Thyroid gland (tissue), 4 donors: Measurements from ENCODE around the gene SIL1. TPM values are rescaled to one million over a fixed set of nuclear protein-coding genes. Genes with fewer than 3 reads are reported as not detected.
A peak's percentile ranks its signal among the peaks of the same experiment; 100 is the strongest.

Experiments
- DNase-seq, 2 donors: peaks; one replicate each; pipeline ENCODE4 v3.0.0-alpha.2; 2019
- H3K27ac ChIP-seq, 3 donors: fragments of 200-600 bp; sonication (generic); 1 replicate in 2 of 3; 2 replicates in 1 of 3; pipeline ENCODE4 v1.5.1; 2016 to 2019; ENCODE audit warnings: mild to moderate bottlenecking in 1 of 3, moderate library complexity in 1 of 3
- H3K27me3 ChIP-seq: fragments of 200-600 bp; sonication (generic); one replicate; pipeline ENCODE4 v1.5.1; 2019
- H3K36me3 ChIP-seq, 2 donors: fragments of 200-600 bp; sonication (generic); one replicate each; pipeline ENCODE4 v1.5.1; 2016 to 2019
- H3K4me1 ChIP-seq, 2 donors: fragments of 200-600 bp; sonication (generic); one replicate each; pipeline ENCODE4 v1.5.1; 2017 to 2019
- H3K4me3 ChIP-seq, 3 donors: fragments of 200-600 bp; sonication (generic); replicated peaks in 1 of 3; 1 replicate in 2 of 3; 2 replicates in 1 of 3; pipeline ENCODE4 v1.5.1; 2016; ENCODE audit warnings: mild to moderate bottlenecking in 1 of 3
- H3K9me3 ChIP-seq: fragments of 200-600 bp; sonication (generic); one replicate; pipeline ENCODE4 v1.5.1; 2017
- CTCF ChIP-seq, 6 experiments: fragments of 200-600 bp in 3 of 6; fragments of 450-650 bp in 3 of 6; sonication (generic) in 3 of 6; IDR thresholded peaks; one replicate each; pipeline ENCODE4 v1.5.1; 2016 to 2019; ENCODE audit warnings: antibody characterized with exemption in 6 of 6, mild to moderate bottlenecking in 2 of 6, inconsistent platforms in 1 of 6, moderate library complexity in 1 of 6
- POLR2A ChIP-seq, 2 donors: fragments of 450-650 bp; IDR thresholded peaks; one replicate each; pipeline ENCODE4 v1.6.1; 2017; ENCODE audit warnings: antibody characterized with exemption in 2 of 2, mild to moderate bottlenecking in 2 of 2, moderate library complexity in 1 of 2
- WGBS, 2 donors: methylation state at CpG; one replicate each; pipeline ENCODE4 v1.1.5; 2017; 5-methylcytosine and 5-hydroxymethylcytosine counted together
- intact Hi-C: fragments of 100-400 bp; cut with DNase I; formaldehyde crosslinking; loops from one replicate; pipeline ENCODE4 v1.15.1; 2023
- total RNA-seq, 4 donors: library from RNA; depleted of rRNA; stranded (reverse); fragments of >200 nt; gene quantifications; one replicate each; pipeline ENCODE4 v1.2.3, GENCODE V29; 2016

Gene SIL1
- total RNA-seq, 4 donors from 2014 or later: 57.5 to 103 (median 81.7) TPM

- Histone ChIP-seq H3K4me1 (peaks cover 43 to 61% of the 10 kb centered on the region in 2 donors), H3K27me3 (no peaks in the 10 kb centered on the region), H3K4me3 (no peak overlapping the region), H3K9me3 (no peaks in the 10 kb centered on the region), H3K27ac (peak overlapping the region; percentile 66 to 88 (median 81)), H3K36me3 (no peaks in the 10 kb centered on the region)
- 37% methylated on average over 3 of the region's 3 CpGs for WGBS, 2 donors
- intact Hi-C loops: no loop called here
- TF ChIP-seq POLR2A (IDR thresholded peaks at IDR 0.05) (no peak), CTCF (IDR thresholded peaks at IDR 0.05) (no peak)
- DNase-seq: peak; percentile 87 to 89
These were observed 56.5 kb downstream of the SIL1 start for GRCh38 chr5:139141446-139142204.

- peak overlapping the region; percentile 66 to 88 (median 81) for H3K27ac ChIP-seq
- WGBS, 2 donors: 30 to 42% methylated on average over 6 of the region's 6 CpGs
- no peaks in the 10 kb centered on the region for H3K36me3 ChIP-seq
- intact Hi-C loops: no loop called here
- H3K27me3 ChIP-seq: no peaks in the 10 kb centered on the region
- DNase-seq: peak; percentile 61 to 69
- H3K4me1 ChIP-seq: peaks cover 43 to 65% of the 10 kb centered on the region in 2 donors
- H3K9me3 ChIP-seq: no peaks in the 10 kb centered on the region
- TF ChIP-seq POLR2A (IDR thresholded peaks at IDR 0.05): no peak
- TF ChIP-seq CTCF (IDR thresholded peaks at IDR 0.05): no peak
- H3K4me3 ChIP-seq: no peak overlapping the region
These were observed 57.5 kb downstream of the SIL1 start for GRCh38 chr5:139140591-139141071.

- H3K9me3 ChIP-seq: no peaks in the 10 kb centered on the region
- 6 to 34% methylated on average over 3 of the region's 3 CpGs for WGBS, 2 donors
- no peaks in the 10 kb centered on the region for H3K27me3 ChIP-seq
- H3K4me3 ChIP-seq: no peak overlapping the region
- peaks cover 50 to 80% of the 10 kb centered on the region in 2 donors for H3K4me1 ChIP-seq
- TF ChIP-seq CTCF (IDR thresholded peaks at IDR 0.05) (no peak), POLR2A (IDR thresholded peaks at IDR 0.05) (no peak)
- intact Hi-C loops: no loop called here
- DNase-seq: peak; percentile 73 to 77
- H3K27ac ChIP-seq: peak overlapping the region; percentile 4 to 81 (median 5)
- H3K36me3 ChIP-seq: no peaks in the 10 kb centered on the region
These were observed 59.4 kb downstream of the SIL1 start for GRCh38 chr5:139138809-139139208.

- intact Hi-C loops: no loop called here
- H3K4me1 ChIP-seq: peaks cover 57 to 81% of the 10 kb centered on the region in 2 donors
- no peaks in the 10 kb centered on the region for H3K9me3 ChIP-seq
- no peaks in the 10 kb centered on the region for H3K27me3 ChIP-seq
- H3K27ac ChIP-seq: peak overlapping the region in 1 of 3 donors; percentile 81
- DNase-seq: no peak
- 80 to 90% methylated on average over 4 of the region's 4 CpGs for WGBS, 2 donors
- no peak overlapping the region for H3K4me3 ChIP-seq
- TF ChIP-seq CTCF (IDR thresholded peaks at IDR 0.05): no peak
- TF ChIP-seq POLR2A (IDR thresholded peaks at IDR 0.05): no peak
- no peaks in the 10 kb centered on the region for H3K36me3 ChIP-seq
These were observed 60.1 kb downstream of the SIL1 start for GRCh38 chr5:139138109-139138508.

- intact Hi-C loops: no loop called here
- WGBS, 2 donors: 67 to 78% methylated on average over 4 of the region's 4 CpGs
- H3K9me3 ChIP-seq: no peaks in the 10 kb centered on the region
- TF ChIP-seq POLR2A (IDR thresholded peaks at IDR 0.05) (no peak), CTCF (IDR thresholded peaks at IDR 0.05) (no peak)
- H3K4me3 ChIP-seq: no peak overlapping the region
- H3K27me3 ChIP-seq: no peaks in the 10 kb centered on the region
- no peak for DNase-seq
- H3K4me1 ChIP-seq: peaks cover 58 to 83% of the 10 kb centered on the region in 2 donors
- no peaks in the 10 kb centered on the region for H3K36me3 ChIP-seq
- H3K27ac ChIP-seq: peak overlapping the region in 1 of 3 donors; percentile 81
These were observed 60.5 kb downstream of the SIL1 start for GRCh38 chr5:139137697-139138096.
